HUDEP-2 (cell line): ENCODE measurements around the gene OPTN.
"Not testable (repeated sequence)": the region's sequence is repeated elsewhere in the genome, so short reads cannot be mapped to it uniquely, and the experiment has no call there.

Experiments
- DNase-seq, 76 experiments: peaks; one replicate each; lab custom pipeline; 2025; ENCODE audit not compliant: unreplicated experiment in 76 of 76; lab: John Stamatoyannopoulos, UW

The OPTN gene

DNA sequence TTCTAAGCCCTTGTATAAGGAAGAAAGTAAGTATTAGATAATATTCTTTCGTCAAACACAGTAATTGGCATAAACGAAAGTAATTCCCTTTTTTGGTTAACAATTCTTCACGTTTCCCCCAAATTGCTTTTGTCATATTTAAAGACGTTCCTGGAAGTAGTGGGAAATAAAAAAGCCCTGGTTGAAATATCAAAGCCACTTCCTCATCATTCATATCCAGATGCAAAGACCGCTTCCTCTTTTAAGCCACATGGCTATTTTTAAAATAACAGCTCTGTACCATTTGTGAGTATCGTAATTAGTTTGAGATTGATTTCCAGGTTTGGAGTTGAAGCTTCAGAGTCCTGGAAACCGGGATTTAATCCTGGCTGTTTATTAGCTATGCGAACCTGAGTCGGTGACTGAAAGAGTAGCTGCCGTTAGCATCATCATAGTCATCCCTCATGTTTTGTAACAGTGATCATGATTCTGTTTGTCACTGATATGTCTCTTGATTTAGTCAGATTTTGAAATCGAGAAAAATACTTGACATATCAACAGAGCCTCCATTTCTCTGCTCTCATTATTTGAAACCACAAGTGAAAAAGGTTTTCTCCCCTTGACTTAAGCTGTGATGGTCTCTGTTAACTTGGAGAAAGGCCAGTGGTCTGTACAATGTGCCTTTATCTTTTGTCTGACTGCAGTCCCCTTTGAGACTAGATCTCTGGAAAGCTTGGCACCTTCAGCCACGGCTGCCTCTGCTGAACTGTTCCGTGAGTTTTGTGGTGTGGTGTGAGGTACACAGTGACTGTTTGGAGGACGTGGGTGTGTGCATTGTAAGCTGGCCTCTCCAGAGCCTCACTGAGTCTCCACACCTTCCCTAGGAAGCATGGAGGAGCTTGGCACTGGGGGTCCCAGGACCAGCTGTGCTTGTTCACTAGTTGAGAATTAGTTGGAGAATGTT lies 18.1 kb downstream of the OPTN start:
- peak in 3 of 76 experiments; percentile 6 to 9 (median 7) for DNase-seq

GRCh38 chr10:13118784-13119410 lies 18.9 kb downstream of the OPTN start:
- DNase-seq, result no peak

GRCh38 chr10:13120786-13121499 lies 21.0 kb downstream of the OPTN start:
- no peak for DNase-seq

DNA sequence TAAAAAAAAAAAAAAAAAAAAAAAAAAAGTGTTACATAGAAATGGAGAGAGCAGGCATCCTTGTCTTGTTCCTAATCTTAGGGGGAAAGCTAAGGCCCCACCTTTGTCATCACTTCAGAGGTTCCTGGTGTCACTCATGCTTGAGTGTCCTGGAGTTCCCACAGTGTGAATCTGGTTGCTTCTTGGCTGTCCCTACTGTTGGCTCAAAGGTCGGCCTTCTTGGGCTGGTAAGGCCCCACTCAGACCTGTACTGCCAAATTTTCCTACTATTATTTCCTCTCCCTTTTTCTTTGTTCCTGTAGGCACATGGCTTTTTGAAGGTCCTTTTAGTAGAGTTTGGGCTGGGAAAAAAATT lies 21.5 kb downstream of the OPTN start:
- DNase-seq, result no peak

DNA sequence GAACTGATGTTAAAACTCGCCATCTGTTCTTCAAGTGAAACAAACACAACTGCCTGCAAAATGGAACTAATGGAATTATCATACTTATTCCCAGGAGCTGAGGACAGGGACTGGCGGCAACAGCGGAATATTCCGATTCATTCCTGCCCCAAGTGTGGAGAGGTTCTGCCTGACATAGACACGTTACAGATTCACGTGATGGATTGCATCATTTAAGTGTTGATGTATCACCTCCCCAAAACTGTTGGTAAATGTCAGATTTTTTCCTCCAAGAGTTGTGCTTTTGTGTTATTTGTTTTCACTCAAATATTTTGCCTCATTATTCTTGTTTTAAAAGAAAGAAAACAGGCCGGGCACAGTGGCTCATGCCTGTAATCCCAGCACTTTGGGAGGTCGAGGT lies 36.7 kb downstream of the OPTN start:
- no peak for DNase-seq

DNA sequence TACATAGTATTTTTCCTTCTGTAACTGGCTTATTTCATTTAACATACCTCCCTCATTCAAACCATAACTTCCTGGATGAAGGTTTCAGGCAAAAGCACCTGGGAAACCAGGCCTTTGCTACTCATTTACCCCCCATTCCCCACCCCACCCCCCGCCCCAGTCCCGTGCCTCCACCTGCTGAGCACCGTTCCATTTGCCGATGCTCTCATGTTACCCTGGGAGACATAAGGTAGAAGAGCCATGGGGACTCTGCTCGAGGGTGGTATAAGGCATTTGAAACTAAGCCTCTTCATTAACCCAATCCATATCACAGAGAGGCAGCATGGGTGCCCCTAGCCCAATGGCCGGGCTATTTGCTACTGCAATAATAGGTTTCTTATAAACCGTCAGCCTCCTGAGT lies 39.2 kb downstream of the OPTN start:
- no peak for DNase-seq

GRCh38 chr10:13139676-13140075 lies 39.7 kb downstream of the OPTN start:
- DNase-seq, result no peak

- DNase-seq, result no peak
These were observed 40.7 kb downstream of the OPTN start for GRCh38 chr10:13140627-13141190.

- DNase-seq, result peak in 15 of 76 experiments; percentile 3 to 45 (median 14)
These were observed 43.8 kb downstream of the OPTN start for GRCh38 chr10:13143766-13144165.

- DNase-seq, result no peak
These were observed 44.9 kb downstream of the OPTN start for GRCh38 chr10:13144814-13145213.

DNA sequence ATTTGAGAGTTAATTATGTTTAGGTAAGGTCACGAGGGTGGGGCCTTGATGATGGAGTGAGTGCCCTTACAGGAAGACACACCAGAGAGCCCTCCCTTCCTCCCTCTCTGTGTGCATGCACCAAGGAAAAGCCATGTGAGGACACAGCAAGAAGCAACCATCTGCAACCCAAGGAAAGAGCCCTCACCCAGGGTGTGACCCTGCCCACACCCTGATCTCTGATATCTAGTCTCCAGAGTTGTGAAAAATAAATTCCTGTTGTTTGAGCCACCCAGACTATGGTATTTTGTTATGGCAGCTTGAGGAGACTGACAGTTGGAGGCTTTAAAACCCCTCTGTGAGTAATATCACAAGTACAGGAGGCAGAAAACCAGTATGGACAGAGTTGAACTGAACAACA lies 46.4 kb downstream of the OPTN start:
- DNase-seq, result peak in 71 of 76 experiments; percentile 6 to 90 (median 57)

- DNase-seq, result peak in 5 of 76 experiments; percentile 1 to 8 (median 6)
These were observed 47.2 kb downstream of the OPTN start for GRCh38 chr10:13147161-13147560.

- DNase-seq, result no peak
These were observed 52.3 kb downstream of the OPTN start for GRCh38 chr10:13152296-13152695.

DNA sequence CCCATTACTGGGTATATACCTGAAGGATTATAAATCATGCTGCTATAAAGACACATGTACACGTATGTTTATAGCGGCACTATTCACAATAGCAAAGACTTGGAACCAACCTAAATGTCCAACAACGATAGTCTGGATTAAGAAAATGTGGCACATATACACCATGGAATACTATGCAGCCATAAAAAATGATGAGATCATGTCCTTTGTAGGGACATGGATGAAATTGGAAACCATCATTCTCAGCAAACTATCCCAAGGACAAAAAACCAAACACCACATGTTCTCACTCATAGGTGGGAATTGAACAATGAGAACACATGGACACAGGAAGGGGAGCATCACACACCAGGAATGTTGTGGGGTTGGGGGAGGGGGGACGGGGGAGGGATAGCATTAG lies 55.9 kb downstream of the OPTN start:
- DNase-seq, result not testable (repeated sequence)

GRCh38 chr10:13158401-13158800 lies 58.4 kb downstream of the OPTN start:
- DNase-seq, result no peak

DNA sequence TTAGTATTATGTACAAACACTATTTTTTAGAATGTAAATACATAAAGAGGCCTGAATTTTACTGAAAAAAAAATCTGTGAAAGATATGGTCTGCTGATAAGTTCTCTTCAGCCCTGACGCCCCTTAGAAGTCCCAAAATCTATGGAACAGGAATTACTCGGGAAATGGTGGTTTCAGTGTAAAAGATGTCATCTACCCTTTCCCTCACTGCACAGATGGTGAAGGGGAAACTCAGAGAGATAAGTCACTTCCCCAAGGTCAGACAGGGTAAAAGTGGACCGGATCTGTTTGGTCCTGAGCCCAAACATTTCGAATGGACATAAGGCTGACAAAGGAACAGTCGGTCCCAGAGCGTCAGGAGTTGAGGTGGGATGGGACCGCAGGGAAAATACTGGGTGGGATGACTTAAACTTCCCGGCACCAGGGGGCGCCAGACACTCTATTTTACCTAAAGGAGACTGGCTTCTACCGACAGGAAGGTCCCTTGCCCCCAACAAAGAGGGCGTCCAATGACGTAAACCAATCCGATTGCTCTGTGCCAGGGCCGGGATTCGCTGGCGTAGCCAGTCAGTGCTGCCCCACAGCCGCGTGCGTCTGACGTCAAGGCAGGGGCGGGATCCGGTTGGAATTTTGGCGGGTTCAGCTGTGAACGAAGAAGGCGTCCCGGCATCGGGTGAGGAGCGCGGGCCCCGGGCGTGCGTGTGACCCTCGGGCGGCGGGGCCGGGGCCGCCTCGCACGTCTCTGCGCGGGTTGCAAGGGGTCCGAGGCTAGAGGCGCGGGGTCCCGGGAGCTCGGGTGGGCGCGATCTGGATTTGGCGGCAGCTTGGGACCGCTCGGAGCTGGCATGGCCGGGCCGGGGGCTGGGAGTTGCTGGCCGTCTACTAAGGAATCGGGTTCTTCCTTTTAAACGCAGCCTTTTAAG lies 61.2 kb downstream of the OPTN start, which contains the start of gene MCM10:
TSS of gene MCM10 (plus strand) at position 625 of the 923 bp plus-strand sequence. CDS start 2,645 bp downstream, outside the sequence.
- DNase-seq, result peak; percentile 54 to 99 (median 97)

DNA sequence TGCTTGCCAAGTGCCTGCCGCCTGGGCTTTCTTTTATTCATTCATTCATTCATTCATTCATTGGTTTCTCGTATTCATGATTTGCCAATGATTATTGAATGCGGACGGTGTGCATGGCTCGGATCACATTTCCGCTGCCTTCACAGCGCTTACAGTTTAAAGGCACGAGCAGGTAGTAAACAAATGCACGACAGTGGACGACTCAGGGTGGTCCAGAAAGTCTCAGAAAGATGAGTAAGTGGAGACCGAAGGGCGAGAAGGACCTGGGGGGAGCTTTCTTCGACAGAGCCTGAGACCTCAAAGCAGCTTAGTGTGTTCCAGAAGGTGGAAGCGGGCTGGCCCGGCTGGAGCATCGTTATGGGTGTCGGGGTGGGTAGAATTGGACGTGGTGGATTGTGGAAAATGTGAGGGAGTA lies 61.9 kb downstream of the OPTN start:
- DNase-seq, result peak in 4 of 76 experiments; percentile 8 to 41 (median 11)

DNA sequence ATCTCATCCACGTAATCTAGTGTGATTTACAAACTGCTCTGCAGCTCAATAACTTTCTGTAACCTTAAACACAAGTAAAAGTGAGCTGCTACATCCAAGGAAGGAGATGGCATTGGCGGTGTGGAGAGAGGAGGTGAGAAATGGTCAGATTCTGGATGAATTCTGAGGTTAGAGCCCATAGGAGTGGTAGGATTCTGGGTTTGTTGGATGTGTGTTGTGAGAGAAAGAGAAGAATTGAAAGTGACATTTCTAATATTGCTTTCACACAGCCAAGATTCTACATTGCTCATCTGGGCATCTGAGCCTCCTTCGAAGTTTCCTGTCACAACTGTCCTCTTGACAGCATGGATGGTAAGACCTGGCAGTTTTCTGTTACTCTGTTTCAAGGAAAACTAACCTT lies 63.9 kb downstream of the OPTN start:
- no peak for DNase-seq

- DNase-seq, result no peak
These were observed 65.2 kb downstream of the OPTN start for GRCh38 chr10:13165177-13165576.

DNA sequence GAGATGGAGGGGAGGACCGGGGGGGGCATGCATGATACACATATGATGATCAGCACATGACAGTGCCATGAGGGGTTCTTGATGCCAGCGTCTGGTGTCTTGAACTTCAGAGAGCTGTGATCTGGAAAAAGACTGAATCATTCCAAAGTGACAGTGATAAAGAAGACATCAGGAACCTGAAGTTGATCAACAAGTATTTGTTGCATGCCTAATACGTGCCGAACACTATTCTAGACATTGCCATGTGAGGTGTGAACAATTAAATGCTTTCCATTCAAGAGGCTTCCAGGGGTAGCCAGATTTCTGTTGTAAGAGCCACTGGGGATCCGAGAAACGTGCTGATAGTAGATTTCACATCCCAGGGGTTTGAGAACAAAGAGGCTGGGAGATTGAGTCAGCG lies 67.6 kb downstream of the OPTN start:
- DNase-seq, result no peak
